ENCODE results near the gene SORCS2. TPM values are rescaled to one million over a fixed set of nuclear protein-coding genes. Genes with fewer than 3 reads are reported as not detected.

The SORCS2 gene
- total and polyA plus RNA-seq, 2 of the 8 experiments (the other 6 are each of a cell fraction or from before 2014, with no cell fraction given): 0.36 to 1.8 TPM

GRCh38 chr4:7281691-7282665 lies 89.6 kb downstream of the SORCS2 start:
- Histone ChIP-seq H3K18ac (ENCODE audit: extremely low read depth, low read length) (no peak overlapping the region), H3K79me2 (ENCODE audit: control insufficient read depth in 1 of 2, insufficient read depth in 2 of 2, low read length in 2 of 2) (no peaks in the 10 kb centered on the region), H4K20me1 (replicated peaks in 1 of 2; ENCODE audit: control insufficient read depth in 1 of 2, insufficient read depth in 2 of 2, low read length in 2 of 2) (no peaks in the 10 kb centered on the region), H2BK12ac (ENCODE audit: low read depth, low read length) (no peak overlapping the region), H3K4me1 (replicated peaks in 1 of 4; ENCODE audit: control insufficient read depth in 3 of 4, insufficient read depth in 4 of 4, low read length in 3 of 4) (no peaks in the 10 kb centered on the region), H2AK5ac (ENCODE audit: low read depth, low read length) (no peak overlapping the region), H3K23me2 (ENCODE audit: low read depth, low read length) (no peaks in the 10 kb centered on the region), H4K8ac (ENCODE audit: extremely low read depth, insufficient read depth, low read length) (no peak overlapping the region), H3K79me1 (ENCODE audit: low read depth, low read length) (no peaks in the 10 kb centered on the region), H3K9me3 (ENCODE audit: insufficient read depth in 2 of 2, low read depth in 1 of 2, low read length in 1 of 2) (no peaks in the 10 kb centered on the region), H3K27me3 (replicated peaks in 1 of 4; ENCODE audit: control insufficient read depth in 3 of 4, extremely low read depth in 1 of 4, insufficient read depth in 3 of 4, low read length in 3 of 4) (no peaks in the 10 kb centered on the region; a peak in 2 of 7 replicates), H2BK15ac (ENCODE audit: low read length) (no peak overlapping the region), H3K27ac (ENCODE audit: low read depth, low read length) (no peak overlapping the region), H3K9ac (replicated peaks in 1 of 4; ENCODE audit: extremely low read depth in 1 of 4, low read depth in 3 of 4, low read length in 3 of 4) (no peak overlapping the region), H3K4me2 (ENCODE audit: insufficient read depth in 1 of 2, low read depth in 2 of 2, low read length in 2 of 2) (no peak overlapping the region), H2BK20ac (ENCODE audit: low read length) (no peak overlapping the region), H3K4me3 (ENCODE audit: extremely low read depth in 1 of 4, insufficient read depth in 2 of 4, low read depth in 3 of 4, low read length in 4 of 4) (no peak overlapping the region), H2AFZ (ENCODE audit: low read length) (no peak overlapping the region), H3K56ac (replicated peaks; ENCODE audit: insufficient read length, low read depth, low read length) (no peak overlapping the region), H4K5ac (ENCODE audit: insufficient read length, low read depth, low read length) (no peak overlapping the region), H2BK120ac (replicated peaks; ENCODE audit: low read depth, low read length) (no peak overlapping the region), H3K14ac (ENCODE audit: insufficient read length) (no peak overlapping the region), H3K4ac (replicated peaks; ENCODE audit: insufficient read length, low read depth, low read length) (no peak overlapping the region), H3K36me3 (ENCODE audit: control insufficient read depth in 2 of 4, insufficient read depth in 4 of 4, low read length in 3 of 4) (no peaks in the 10 kb centered on the region), H4K91ac (replicated peaks; ENCODE audit: insufficient read length, low read length) (no peak overlapping the region), H2BK5ac (ENCODE audit: low read depth, low read length) (no peak overlapping the region), H3K23ac (ENCODE audit: insufficient read length) (no peak overlapping the region)
- 94% methylated on average over 13 of the region's 20 CpGs; no CpG with 5 or more reads in 1 of the 2 experiments for WGBS, 2 experiments (ENCODE audit: extremely low coverage in 1 of 2, insufficient coverage in 1 of 2, insufficient read length in 1 of 2, insufficient replicate concordance in 2 of 2, low coverage in 1 of 2, low lambda C conversion rate in 2 of 2, missing lambda C conversion rate in 1 of 2)
- CTCF ChIA-PET (ENCODE audit: partially characterized antibody): interaction anchor here (0.6 to 1.2 kb wide), 2 partner anchors 44 to 395 kb away, joined by 3 read pairs; no protein-coding TSS in a partner anchor
- POLR2A ChIA-PET (ENCODE audit: partially characterized antibody): no interaction called here
- FAIRE-seq (no peak), DNase-seq (ENCODE audit: low read depth in 1 of 2, low spot score in 2 of 2) (no peak)
- TF ChIP-seq PHF8 (conservative IDR thresholded peaks at IDR 0.05; ENCODE audit: low read depth, low read length): no peak
- TF ChIP-seq SIX5 (IDR thresholded peaks at IDR 0.05; ENCODE audit: low read depth, low read length): no peak
- TF ChIP-seq TAF1 (IDR thresholded peaks at IDR 0.05; ENCODE audit: low read depth, low read length): no peak
- TF ChIP-seq SP1 (IDR thresholded peaks at IDR 0.05; ENCODE audit: low read depth, low read length): no peak
